B cell (primary cell): ENCODE measurements around the gene PGS1.

Experiments used
- CTCF ChIP-seq: fragments of 200-600 bp; IDR thresholded peaks from one replicate; pipeline ENCODE4 v1.8.0; 2022; ENCODE audit warnings: antibody characterized with exemption, mild to moderate bottlenecking
- EZH2 ChIP-seq: IDR thresholded peaks from 2 replicates; pipeline ENCODE4 v1.6.1; 2012; ENCODE audit warnings: borderline replicate concordance, low read depth, mild to moderate bottlenecking, moderate library complexity, low read length; ENCODE audit not compliant: insufficient read depth, poor library complexity, severe bottlenecking

GRCh38 chr17:78441271-78441971, 63.0 kb downstream of the PGS1 start:
- TF ChIP-seq EZH2 (no peak), CTCF (no peak)
